ENCODE results near the gene AKT1. TPM values are rescaled to one million over a fixed set of nuclear protein-coding genes. Genes with fewer than 3 reads are reported as not detected.

Gene AKT1
- total and polyA plus RNA-seq, 2 of the 13 experiments (the other 11 are each of a cell fraction or from before 2014, with no cell fraction given): 96.2 to 116 TPM

DNA sequence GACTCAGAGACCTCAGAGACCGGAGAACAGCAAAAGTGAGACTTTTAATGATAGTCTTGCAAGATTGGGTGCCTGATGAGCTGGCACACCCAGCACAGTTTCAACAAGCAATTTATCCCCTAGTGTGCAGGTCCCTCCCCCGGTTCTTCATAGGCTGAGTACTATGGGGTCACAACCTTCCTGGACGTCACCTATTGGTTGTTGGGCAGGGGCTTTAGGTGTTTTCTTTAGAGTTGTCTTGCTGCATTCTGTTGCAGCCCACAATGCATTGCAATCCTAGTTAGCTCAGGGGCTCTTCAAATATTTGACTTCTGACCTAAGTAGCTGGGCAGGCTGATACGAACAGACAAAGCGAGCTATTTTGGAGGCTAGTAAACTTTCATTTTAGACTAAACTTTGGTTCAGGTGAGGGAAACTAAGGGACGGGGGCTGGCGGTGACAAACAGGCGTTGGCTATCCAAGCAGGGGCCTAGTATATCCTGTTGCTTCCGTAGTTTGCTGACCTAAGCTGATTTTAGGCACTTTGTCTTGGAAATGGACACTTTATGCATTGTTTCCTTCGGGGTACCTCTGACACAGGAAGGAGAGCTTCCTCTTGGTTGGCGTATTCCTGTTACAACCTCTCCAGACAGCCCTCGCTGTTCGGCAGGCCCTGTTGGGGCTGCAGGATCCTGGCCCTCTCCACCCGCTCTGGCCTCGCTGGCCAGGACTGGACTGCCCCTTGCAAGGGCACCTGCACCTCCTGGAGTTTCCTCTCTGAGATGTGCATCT lies 28.5 kb downstream of the AKT1 start (continued):
- TF ChIP-seq, protein P1, sequence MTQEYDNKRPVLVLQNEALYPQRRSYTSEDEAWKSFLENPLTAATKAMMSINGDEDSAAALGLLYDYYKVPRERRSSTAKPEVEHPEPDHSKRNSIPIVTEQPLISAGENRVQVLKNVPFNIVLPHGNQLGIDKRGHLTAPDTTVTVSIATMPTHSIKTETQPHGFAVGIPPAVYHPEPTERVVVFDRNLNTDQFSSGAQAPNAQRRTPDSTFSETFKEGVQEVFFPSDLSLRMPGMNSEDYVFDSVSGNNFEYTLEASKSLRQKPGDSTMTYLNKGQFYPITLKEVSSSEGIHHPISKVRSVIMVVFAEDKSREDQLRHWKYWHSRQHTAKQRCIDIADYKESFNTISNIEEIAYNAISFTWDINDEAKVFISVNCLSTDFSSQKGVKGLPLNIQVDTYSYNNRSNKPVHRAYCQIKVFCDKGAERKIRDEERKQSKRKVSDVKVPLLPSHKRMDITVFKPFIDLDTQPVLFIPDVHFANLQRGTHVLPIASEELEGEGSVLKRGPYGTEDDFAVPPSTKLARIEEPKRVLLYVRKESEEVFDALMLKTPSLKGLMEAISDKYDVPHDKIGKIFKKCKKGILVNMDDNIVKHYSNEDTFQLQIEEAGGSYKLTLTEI (CRISPR knock-in tag; conservative IDR thresholded peaks at IDR 0.05): no peak
- TF ChIP-seq RFX1 (IDR thresholded peaks at IDR 0.05) (no peak), FOXA3 (CRISPR knock-in tag; IDR thresholded peaks at IDR 0.05) (no peak), ZNF33A (CRISPR knock-in tag; IDR thresholded peaks at IDR 0.05; ENCODE audit: borderline replicate concordance) (no peak), SOX6 (IDR thresholded peaks at IDR 0.05) (no peak), SOX6 (CRISPR knock-in tag; IDR thresholded peaks at IDR 0.05) (peak; percentile 60), ZNF629 (CRISPR knock-in tag; conservative IDR thresholded peaks at IDR 0.05) (no peak), ZFP82 (CRISPR knock-in tag; IDR thresholded peaks at IDR 0.05; ENCODE audit: borderline replicate concordance) (no peak), POLR2AphosphoS5 (IDR thresholded peaks at IDR 0.05; ENCODE audit: low read depth, low read length) (peak; percentile 98), HNRNPUL1 (IDR thresholded peaks at IDR 0.05; ENCODE audit: low read depth, low read length) (no peak), ZNF562 (CRISPR knock-in tag; IDR thresholded peaks at IDR 0.05; ENCODE audit: borderline replicate concordance) (no peak), GATAD2A (CRISPR knock-in tag; IDR thresholded peaks at IDR 0.05) (peak; percentile 43; the same call in 1 of the 2 replicates), POLR2A (IDR thresholded peaks at IDR 0.05; ENCODE audit: insufficient read depth in 1 of 2, low read depth in 2 of 2, low read length in 2 of 2) (peak; percentile 92 to 97), ZNF138 (CRISPR knock-in tag; IDR thresholded peaks at IDR 0.05; ENCODE audit: low read depth) (no peak), ZNF20 (CRISPR knock-in tag; IDR thresholded peaks at IDR 0.05) (0 out of 2 replicates have a peak, but pooled peaks have one; percentile 3)
- TF ChIP-seq, protein P2, sequence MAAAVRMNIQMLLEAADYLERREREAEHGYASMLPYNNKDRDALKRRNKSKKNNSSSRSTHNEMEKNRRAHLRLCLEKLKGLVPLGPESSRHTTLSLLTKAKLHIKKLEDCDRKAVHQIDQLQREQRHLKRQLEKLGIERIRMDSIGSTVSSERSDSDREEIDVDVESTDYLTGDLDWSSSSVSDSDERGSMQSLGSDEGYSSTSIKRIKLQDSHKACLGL (CRISPR knock-in tag; IDR thresholded peaks at IDR 0.05): no peak
- TF ChIP-seq, protein P3, sequence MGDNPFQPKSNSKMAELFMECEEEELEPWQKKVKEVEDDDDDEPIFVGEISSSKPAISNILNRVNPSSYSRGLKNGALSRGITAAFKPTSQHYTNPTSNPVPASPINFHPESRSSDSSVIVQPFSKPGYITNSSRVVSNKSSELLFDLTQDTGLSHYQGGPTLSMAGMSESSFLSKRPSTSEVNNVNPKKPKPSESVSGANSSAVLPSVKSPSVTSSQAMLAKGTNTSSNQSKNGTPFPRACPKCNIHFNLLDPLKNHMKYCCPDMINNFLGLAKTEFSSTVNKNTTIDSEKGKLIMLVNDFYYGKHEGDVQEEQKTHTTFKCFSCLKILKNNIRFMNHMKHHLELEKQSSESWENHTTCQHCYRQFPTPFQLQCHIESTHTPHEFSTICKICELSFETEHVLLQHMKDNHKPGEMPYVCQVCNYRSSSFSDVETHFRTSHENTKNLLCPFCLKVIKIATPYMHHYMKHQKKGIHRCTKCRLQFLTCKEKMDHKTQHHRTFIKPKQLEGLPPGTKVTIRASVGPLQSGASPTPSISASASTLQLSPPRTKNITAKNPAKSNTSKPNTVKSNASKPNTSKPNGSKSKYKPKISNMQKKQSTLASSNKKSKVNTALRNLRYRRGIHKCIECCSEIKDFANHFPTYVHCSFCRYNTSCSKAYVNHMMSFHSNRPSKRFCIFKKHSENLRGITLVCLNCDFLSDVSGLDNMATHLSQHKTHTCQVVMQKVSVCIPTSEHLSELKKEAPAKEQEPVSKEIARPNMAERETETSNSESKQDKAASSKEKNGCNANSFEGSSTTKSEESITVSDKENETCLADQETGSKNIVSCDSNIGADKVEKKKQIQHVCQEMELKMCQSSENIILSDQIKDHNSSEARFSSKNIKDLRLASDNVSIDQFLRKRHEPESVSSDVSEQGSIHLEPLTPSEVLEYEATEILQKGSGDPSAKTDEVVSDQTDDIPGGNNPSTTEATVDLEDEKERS (CRISPR knock-in tag; IDR thresholded peaks at IDR 0.05): no peak
- TF ChIP-seq, protein P4, sequence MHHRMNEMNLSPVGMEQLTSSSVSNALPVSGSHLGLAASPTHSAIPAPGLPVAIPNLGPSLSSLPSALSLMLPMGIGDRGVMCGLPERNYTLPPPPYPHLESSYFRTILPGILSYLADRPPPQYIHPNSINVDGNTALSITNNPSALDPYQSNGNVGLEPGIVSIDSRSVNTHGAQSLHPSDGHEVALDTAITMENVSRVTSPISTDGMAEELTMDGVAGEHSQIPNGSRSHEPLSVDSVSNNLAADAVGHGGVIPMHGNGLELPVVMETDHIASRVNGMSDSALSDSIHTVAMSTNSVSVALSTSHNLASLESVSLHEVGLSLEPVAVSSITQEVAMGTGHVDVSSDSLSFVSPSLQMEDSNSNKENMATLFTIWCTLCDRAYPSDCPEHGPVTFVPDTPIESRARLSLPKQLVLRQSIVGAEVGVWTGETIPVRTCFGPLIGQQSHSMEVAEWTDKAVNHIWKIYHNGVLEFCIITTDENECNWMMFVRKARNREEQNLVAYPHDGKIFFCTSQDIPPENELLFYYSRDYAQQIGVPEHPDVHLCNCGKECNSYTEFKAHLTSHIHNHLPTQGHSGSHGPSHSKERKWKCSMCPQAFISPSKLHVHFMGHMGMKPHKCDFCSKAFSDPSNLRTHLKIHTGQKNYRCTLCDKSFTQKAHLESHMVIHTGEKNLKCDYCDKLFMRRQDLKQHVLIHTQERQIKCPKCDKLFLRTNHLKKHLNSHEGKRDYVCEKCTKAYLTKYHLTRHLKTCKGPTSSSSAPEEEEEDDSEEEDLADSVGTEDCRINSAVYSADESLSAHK (CRISPR knock-in tag; IDR thresholded peaks at IDR 0.05; ENCODE audit: borderline replicate concordance): no peak
- TF ChIP-seq, protein P5, sequence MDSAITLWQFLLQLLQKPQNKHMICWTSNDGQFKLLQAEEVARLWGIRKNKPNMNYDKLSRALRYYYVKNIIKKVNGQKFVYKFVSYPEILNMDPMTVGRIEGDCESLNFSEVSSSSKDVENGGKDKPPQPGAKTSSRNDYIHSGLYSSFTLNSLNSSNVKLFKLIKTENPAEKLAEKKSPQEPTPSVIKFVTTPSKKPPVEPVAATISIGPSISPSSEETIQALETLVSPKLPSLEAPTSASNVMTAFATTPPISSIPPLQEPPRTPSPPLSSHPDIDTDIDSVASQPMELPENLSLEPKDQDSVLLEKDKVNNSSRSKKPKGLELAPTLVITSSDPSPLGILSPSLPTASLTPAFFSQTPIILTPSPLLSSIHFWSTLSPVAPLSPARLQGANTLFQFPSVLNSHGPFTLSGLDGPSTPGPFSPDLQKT (CRISPR knock-in tag; IDR thresholded peaks at IDR 0.05; ENCODE audit: borderline replicate concordance): no peak
- TF ChIP-seq, protein P6, sequence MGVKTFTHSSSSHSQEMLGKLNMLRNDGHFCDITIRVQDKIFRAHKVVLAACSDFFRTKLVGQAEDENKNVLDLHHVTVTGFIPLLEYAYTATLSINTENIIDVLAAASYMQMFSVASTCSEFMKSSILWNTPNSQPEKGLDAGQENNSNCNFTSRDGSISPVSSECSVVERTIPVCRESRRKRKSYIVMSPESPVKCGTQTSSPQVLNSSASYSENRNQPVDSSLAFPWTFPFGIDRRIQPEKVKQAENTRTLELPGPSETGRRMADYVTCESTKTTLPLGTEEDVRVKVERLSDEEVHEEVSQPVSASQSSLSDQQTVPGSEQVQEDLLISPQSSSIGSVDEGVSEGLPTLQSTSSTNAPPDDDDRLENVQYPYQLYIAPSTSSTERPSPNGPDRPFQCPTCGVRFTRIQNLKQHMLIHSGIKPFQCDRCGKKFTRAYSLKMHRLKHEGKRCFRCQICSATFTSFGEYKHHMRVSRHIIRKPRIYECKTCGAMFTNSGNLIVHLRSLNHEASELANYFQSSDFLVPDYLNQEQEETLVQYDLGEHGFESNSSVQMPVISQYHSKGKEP (CRISPR knock-in tag; IDR thresholded peaks at IDR 0.05): no peak
